AG04449 (cell line): ENCODE results near the gene FBXO5.

Source experiments
- CTCF ChIA-PET: fragments of 350-600 bp; formaldehyde crosslinking; extraction: SDS; loops from one replicate; lab custom pipeline; 2021; ENCODE audit warnings: antibody characterized with exemption; lab: Yijun Ruan, JAX
- POLR2A ChIA-PET: fragments of 400-600, 350-600 bp; formaldehyde crosslinking; extraction: SDS; loops from one replicate; lab custom pipeline; 2020; ENCODE audit warnings: antibody characterized with exemption, inconsistent platforms; lab: Yijun Ruan, JAX
- DNase-seq: peaks from one replicate; pipeline ENCODE4 v3.0.0-alpha.2; 2010; ENCODE audit warnings: low read depth, low spot score
- H3K4me3 ChIP-seq: 2 replicates; pipeline ENCODE4 v1.5.1; 2011; ENCODE audit warnings: low read depth, mild to moderate bottlenecking, control low read depth, low read length
- CTCF ChIP-seq: IDR thresholded peaks from one replicate; pipeline ENCODE4 v1.5.1; 2011; ENCODE audit warnings: mild to moderate bottlenecking, moderate library complexity, low read length, control low read depth, inconsistent platforms; ENCODE audit not compliant: insufficient read depth; ENCODE audit errors: missing control alignments

FBXO5 gene

DNA sequence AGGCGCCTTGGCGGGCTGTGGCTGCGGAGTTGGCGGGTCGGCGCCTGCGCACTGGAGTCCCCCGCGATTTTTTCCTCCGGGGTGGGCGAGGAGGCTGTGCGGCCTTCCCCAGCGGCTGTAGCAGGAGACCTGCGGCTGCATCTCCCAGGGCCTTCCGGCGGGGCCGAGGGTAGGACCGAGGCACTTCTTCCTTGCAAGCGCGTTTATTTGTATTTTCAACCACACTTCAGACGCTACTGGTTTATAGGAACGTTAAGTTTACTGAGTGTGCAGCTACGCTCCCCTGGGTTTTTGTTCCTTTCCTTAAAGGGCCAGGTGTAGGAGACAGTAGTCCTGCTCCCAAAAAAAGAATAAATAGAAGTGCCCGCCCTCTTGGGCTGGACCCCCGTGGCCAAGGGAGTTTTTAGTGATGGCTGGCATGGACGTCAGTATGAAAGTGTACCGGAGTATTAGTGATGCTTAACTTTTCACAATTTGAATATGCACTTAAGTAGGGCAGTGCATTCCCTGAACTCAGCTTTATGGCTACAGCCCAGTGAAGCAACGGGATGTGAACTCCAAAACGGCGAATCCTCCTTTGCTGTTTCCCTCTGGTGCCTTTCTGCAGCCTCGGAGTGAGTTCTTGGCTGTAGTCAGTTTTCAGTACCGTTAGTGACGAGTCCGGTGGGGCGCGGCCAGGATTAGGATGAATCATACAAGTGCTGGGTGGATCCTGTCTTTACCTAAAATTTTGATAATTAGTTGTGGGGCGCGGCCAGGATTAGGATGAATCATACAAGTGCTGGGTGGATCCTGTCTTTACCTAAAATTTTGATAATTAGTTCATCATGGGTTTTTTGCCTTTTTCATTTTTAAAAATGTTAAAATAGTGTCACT is 1.0 kb upstream of the FBXO5 start:
- CTCF ChIA-PET = interaction anchor here (0.7 to 1.5 kb wide), 4 partner anchors 11 to 42 kb away, joined by 3 to 4 read pairs (median 4); no protein-coding TSS in a partner anchor
- POLR2A ChIA-PET = interaction anchor here (1.2 to 1.7 kb wide), 2 partner anchors 16 to 18 kb away, joined by 3 to 10 read pairs; partner anchors contain the start of gene MTRF1L
- peak overlapping the region; percentile 92 for H3K4me3 ChIP-seq
- DNase-seq = peak; percentile 12
- TF ChIP-seq CTCF = no peak

DNA sequence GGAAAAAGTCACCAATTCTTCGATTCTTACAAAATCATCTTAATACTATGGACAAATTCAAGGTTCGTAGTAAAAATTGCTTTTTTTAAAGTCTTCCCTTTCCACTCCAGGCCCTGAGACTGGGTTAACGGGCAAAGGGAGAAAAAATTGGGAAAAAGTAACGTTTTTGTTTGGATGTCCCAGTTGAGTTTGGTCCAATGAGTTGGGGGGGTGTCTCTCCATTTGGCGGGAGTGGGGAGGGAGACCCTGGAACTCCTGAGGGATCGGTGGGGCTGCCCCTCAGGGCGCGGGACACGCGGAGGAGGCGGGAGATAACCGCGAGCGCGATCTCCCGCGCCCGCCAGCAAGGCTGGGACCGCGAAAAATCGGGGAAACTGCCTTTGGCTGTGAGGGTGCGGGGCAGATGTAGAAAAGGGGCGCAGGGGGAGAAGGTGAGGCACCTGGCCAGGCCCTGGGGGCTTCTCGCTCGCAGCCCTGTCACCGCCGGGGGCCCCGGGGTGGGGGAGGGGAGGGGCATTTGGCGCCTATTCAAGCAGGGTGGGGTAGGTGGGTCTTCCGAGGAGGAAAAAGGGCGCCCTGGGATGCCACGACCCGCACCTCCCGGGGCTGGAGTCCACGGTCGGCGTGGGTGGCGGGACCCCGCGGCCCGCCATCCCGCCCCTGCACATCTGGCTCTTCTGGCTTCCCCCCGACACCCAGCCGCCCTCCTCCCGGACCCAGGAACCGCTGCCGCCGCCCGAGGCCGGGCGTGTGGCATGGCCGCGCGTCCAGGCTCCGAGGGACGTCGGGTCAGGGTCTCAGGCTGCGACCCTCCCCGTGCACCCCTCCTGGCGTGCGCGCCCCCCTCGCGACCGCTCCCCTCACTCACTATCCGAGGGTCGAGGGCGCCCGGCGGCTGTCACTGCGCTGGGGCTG is 595 bp downstream of the FBXO5 start:
- POLR2A ChIA-PET = interaction anchor here (1.2 to 1.7 kb wide), 2 partner anchors 18 to 20 kb away, joined by 3 to 10 read pairs; partner anchors contain the start of gene MTRF1L
- CTCF ChIA-PET = interaction anchor here (1.0 to 1.5 kb wide), 3 partner anchors 29 to 43 kb away, joined by 4 to 5 read pairs (median 4); no protein-coding TSS in a partner anchor
- DNase-seq = no peak
- peak overlapping the region; percentile 72 for H3K4me3 ChIP-seq
- TF ChIP-seq CTCF = no peak

GRCh38 chr6:152981219-152981618 is 1.6 kb downstream of the FBXO5 start:
- TF ChIP-seq CTCF = no peak
- no peak for DNase-seq
- H3K4me3 ChIP-seq = peak overlapping the region; percentile 1
- ChIA-PET CTCF (interaction anchor here (1.1 kb wide), 1 partner anchor 33 kb away, joined by 5 read pairs; no protein-coding TSS in a partner anchor), POLR2A (no interaction called here)

- peak overlapping the region; percentile 1 for H3K4me3 ChIP-seq
- TF ChIP-seq CTCF = no peak
- ChIA-PET POLR2A (no interaction called here), CTCF (interaction anchor here (1.1 kb wide), 1 partner anchor 33 kb away, joined by 5 read pairs; no protein-coding TSS in a partner anchor)
- no peak for DNase-seq
These were observed 2.2 kb downstream of the FBXO5 start for GRCh38 chr6:152980656-152981055.

DNA sequence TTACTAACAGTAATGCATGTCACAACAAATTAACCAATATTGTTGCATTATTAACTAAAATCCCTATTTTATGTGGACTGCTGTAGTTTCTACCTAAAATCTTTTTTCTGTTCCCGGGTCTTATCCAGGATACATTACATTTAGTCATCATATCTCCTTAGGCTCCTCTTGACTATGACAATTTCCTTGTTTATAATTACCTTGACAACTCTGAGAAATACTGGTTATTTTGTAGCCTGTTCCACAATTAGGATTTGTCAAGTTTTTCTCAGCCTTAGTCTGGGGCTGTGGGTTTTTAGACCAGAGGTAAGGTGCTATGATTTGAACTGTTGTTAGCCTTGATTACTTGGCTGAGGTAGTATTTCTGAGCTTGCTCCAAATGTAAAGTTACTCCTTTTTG is 3.7 kb downstream of the FBXO5 start:
- DNase-seq = no peak
- H3K4me3 ChIP-seq = no peak overlapping the region
- POLR2A ChIA-PET = no interaction called here
- CTCF ChIA-PET = interaction anchor here (1.2 to 3.8 kb wide), 3 partner anchors 18 to 231 kb away, joined by 3 to 11 read pairs (median 3); no protein-coding TSS in a partner anchor
- TF ChIP-seq CTCF = no peak
